Stimulated activated CD4-positive, alpha-beta T cell treated with anti-CD3 and anti-CD28 coated beads, Interleukin-12 subunit alpha, Interleukin-12 subunit beta, amount 100 ng/mL, for 48 hours (primary cell): ENCODE data around the gene ADPRHL1.

Experiments
- DNase-seq, 3 donors: peaks; one replicate each; pipeline ENCODE4 v3.0.0-alpha.2; 2020; ENCODE audit warnings: low read depth in 2 of 3, low spot score in 1 of 3

The ADPRHL1 gene

GRCh38 chr13:113351514-113352026 lies 101.7 kb downstream of the ADPRHL1 start:
- DNase-seq = no peak

DNA sequence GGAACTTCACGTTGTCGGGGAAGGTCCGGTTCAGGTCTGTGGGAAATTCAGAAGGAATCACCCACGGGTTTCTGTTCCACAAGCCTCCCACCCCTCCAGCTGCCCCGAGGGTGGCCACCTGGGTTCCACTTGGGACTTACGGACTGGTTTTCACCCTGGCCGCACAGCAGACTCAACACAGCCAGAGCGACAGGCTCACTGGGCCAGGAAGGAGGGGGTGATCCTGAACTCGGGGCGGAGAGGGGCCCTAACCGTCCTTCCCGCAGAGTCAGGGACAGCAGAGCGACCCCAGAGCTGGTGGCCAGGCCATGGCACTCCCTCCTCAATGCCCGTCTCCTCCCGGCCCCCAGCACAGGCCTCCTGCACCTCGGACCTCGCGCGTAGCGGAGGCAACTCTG lies 102.4 kb downstream of the ADPRHL1 start:
- DNase-seq = no peak

GRCh38 chr13:113350065-113350937 lies 103.0 kb downstream of the ADPRHL1 start:
- no peak for DNase-seq
